GM19397 (cell line): Measurements from ENCODE around the gene DNAJC1.

Source experiments
- ATAC-seq: cut with Tn5 transposase; IDR thresholded peaks from one replicate; pipeline ENCODE4 v1.9.1; 2021; ENCODE audit warnings: mild to moderate bottlenecking, moderate library complexity; ENCODE audit not compliant: unreplicated experiment

The DNAJC1 gene

DNA sequence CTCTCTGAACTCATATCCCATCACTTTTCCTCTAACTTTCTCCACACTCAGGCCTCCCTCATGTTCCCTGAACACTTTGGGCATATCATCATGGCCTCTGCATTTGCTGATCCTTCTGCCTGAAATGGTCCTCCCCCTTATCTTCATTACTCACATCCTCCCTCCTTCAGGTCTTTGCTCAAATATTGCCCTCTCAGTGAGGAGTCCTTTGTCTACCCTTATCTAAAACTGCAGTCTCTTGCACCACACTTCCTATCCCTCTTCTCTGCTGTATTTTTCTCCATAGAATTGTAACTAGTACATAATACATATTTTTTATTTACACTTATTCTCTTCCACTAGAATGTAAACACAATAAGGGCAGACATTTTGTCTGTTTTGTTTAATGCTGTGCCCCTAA, 41.7 kb downstream of the DNAJC1 start:
- ATAC-seq: no peak

DNA sequence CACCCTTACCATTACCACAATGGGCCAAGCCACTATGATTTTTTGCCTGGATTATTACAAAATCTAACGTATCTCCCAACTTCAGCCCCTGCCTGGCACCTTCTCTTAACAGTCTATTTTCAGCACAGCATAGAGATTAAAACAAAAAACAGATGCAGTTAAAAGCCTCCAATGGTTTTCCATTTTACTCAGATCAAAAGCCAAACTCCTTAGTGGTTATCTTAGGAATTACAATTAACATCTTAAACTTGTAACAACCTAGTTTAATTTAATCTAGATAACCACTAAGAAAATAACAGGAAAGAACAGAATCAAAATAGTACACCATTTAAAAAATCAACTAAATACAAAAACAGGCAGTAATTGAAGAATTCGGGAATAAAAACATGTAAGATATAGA, 43.5 kb downstream of the DNAJC1 start:
- ATAC-seq: no peak

DNA sequence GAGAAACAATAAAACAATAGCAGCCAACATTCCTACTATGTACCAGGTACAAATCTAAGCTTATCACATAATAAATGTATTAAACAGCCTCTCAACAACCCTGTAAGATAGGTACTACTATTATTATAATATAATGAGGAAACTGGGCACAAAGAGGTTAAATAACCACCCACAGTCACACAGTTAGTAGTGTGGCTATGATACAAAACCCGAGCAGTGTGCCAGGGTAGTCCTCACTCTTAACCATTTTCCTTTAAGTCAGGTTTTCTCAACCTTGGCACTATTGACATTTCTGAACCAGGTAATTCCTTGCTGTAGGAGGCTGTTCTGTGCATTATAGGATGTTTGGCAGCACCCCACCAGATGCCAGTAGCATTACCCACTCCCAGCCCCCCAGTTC, 48.8 kb downstream of the DNAJC1 start:
- ATAC-seq: no peak

DNA sequence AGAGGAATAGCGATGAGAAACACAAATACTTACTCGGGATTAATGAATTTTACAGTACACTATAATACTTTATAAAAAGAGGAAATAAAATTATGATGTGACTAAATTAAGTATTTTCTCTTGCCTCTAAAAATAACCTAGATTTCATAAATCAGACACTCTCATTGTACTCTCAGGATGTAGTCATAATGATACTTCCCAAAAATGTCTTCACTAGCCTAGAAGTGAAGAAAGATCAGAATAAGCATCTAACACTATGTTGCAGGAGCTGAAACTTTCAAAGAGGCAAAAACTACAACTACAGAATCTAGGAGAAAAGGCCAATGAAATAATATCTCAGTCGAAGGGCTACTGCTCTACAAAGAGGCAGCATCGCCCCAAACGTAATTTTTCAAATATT, 49.4 kb downstream of the DNAJC1 start:
- no peak for ATAC-seq

DNA sequence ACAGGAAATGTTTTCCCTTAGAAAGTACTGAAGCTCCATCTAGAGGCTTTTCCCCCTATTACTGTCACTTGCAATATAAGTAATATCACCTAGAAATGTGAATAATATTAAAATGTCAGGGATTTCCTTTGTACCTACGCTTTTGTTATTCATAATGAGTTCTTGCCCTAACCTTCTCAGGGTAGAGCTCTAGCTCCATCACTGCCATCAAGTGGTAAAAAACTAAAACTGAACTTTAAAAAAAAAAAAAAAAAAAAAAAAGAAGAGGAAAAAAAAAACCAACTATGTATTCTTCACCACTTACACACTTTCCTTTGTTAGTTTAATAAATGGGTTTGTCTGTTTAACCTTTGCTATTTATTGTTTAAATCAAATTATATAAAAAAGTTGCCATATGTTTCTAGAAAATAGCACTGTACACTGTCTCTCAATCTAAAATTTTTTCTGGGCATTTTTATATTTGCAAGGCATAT, 49.9 kb downstream of the DNAJC1 start:
- no peak for ATAC-seq

DNA sequence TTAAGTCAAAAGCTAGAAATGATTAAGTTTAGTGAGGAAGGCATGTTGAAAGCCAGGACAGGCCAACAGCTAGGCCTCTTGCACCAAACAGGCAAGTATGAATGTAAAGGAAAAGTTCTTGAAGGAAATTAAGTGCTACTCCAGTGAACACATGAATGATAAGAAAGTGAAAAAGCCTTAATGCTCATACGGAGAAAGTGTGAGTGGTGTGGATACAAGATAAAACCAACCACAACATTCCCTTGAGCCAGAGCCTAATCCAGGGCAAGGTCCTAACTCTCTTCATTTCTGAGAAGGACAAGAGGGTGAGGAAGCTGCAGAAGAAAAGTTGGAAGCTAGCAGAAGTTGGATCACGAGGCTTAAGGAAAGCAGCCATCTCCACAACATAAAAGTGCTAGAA, 53.0 kb downstream of the DNAJC1 start:
- ATAC-seq: no peak

DNA sequence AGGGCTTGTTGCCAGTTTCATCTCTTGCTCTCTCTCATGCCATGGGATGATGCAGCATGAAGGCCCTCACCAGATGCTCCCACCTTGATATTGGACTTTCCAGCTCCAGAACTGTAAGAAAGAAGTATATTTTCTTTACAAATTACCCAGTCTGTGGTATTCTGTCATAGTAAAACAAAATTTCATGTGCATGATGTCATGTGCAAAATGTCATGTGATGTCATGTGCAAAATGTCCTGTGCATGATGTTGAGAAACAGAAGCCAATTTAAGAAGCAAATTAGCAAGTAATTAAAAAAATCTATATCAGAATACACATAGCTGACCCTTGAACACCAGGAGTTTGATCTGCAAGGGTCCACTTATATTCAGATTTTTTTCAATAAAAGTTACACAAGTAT, 56.6 kb downstream of the DNAJC1 start:
- ATAC-seq: no peak

DNA sequence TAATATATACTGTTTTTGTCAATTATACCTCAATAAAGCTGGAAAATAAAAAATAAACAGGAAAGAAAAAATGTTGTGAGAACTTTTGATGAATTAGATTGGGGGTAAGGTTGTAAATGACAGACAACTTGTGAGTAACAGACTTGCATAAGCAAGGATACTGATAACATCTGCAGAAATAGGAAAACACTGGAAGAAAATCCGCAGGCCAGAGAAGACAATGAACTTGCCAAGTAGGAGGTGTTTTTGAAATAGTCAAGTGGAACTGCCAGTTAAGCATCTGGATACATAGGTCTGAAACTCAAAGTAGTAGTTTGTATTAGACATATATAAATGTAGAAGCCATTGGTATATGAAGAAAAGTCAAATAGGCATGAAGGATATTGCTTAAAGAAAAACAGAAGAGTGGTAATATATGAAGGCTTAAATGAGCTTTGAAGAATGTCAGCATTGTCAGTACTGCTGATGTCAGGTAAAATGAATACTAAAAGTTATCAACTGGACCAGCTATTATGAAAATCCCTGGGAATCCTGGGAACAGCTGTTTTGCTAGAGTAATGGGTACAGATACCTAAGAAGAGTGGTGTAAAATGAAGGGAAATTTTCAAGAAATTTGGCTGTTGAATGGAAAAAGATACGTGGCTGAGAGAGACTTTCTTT, 58.7 kb downstream of the DNAJC1 start:
- ATAC-seq: no peak

DNA sequence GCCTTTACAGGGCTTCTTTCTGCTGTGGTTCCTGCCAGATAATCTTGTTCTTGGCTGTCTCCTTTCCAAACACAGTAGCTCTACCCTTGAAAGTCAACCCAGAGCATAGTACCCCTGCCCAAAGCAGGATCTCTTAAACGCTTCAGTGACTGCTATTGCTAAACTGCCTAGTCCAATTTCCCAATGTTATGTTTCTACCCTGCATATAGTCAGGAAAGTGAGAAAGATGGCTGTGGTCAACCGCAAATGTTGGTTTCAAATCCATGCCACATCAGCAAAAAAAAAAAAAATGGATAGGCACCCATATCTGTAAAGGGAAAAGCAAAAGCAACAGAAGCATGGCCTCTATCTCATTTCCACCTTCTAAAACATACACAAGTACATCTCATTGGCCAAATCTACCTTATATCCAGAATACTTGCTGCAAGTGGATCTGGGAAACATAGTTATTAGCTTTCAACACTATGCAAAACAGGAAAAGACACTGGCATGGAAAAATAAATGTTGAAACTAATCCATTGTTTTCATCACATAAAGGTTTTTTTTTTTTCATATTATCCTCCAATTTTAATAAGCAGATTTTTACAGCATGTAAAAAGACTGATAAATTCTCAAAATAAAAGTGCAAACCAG, 59.8 kb downstream of the DNAJC1 start:
- ATAC-seq: no peak

DNA sequence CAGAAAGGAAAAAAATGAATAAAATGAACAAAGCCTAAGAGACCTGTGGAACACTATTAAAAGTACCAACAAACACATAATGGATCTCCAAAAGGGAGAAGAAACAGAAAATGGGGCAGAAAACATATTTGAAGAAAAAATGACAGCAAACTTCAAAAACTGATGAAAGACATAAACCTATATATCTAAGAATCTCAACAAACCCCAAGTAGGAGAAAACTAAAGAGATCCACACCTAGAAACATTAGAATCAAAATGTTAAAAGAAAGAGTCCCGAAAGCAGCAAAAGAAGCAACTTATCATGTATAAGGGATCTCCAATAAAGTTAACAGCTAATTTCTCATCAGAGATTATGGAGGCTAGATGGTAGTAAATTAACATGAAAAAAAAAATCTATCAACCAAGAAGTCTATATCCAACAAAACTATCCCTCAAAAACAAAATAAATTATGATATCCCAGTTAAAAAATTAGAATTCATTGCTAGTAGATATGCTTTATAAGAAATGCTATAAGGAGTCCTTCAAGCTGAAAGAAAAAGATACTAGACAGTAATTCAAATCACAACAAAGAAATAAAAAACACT, 68.0 kb downstream of the DNAJC1 start:
- ATAC-seq: no peak

DNA sequence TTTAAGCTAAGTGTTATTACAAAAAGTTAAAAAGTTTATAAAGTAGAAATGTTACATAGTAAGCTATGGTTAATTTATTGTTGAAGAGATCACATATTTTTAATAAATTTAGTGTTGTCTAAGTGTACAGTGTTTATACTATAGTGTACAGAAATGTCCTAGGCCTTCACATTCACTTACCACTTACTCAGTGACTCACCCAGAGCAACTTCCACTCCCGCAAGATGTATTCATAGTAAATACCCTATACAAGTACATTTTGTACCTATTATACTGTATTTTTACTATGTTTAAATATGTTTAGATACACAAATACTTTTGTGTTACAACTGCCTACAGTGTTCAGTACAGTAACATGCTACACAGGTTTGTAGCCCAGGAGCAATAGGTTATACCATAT, 69.2 kb downstream of the DNAJC1 start:
- no peak for ATAC-seq

DNA sequence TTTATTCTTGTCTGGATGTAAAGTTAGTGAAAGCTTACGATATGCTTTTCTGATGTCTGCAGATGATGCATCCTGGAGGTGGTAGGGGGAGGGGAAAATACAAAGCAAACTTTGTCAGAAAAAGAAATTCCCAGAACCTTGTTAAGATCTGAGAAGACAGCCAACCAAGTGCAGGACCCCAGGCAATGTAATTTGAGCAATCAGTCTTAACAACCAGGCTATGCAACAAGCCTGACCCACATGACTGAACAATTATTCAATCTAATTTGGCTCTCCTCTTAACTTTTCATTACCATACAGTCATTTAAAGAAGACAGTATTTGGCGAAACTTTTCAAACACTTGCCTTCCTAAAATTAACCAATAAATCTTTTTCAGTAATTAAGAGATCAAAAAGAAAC, 74.5 kb downstream of the DNAJC1 start:
- no peak for ATAC-seq

DNA sequence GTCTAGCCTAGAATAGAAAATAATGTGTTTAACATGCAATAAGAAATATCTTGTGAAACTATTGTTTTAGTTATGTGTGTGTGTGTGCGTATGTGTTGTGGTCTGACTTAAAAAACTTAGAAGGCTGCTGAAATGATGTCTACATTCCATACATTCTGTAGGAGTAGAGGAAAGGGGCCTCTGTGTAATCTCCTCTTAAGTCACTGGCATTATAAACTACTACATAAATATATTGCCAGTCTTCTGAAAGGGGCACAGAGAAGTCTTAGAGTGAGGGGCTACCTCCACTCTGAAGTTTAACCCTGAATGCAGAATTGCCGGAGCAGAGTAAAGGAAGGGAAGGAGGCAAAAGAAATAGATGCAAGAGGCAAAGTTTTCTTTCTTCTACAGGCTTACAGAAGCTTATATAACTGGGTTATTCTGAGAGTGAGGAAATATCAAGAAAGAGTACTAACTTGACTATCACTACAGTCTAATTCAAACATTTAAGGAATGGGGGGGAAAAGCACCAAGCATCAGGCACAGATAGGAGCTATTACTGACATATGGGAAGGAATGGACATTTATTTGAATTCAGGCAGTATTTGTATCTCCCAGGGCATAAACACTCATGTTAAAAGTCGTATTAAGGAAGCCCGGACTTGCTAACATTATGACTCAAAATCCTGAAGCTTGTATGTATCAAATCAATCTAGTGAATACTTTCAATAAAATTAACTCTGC, 75.7 kb downstream of the DNAJC1 start:
- ATAC-seq: no peak

DNA sequence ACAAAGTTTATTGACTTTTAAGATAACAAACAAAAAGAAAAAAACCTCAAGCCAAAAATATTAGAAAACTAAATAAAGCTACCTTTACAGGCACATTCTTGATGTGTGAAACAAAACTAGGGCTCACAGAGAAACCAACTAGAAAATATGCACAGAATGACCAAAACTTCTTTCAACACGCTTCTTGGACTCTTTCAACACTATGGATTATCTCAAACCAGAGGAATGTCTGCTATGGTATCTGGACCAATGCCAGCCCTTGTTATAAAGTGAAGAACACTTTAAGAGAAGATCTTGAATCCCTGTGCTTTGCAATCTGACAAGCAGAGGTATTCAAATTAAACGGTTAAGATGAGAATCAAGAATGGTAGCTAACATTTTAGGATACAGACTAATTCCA, 76.6 kb downstream of the DNAJC1 start:
- ATAC-seq: no peak

DNA sequence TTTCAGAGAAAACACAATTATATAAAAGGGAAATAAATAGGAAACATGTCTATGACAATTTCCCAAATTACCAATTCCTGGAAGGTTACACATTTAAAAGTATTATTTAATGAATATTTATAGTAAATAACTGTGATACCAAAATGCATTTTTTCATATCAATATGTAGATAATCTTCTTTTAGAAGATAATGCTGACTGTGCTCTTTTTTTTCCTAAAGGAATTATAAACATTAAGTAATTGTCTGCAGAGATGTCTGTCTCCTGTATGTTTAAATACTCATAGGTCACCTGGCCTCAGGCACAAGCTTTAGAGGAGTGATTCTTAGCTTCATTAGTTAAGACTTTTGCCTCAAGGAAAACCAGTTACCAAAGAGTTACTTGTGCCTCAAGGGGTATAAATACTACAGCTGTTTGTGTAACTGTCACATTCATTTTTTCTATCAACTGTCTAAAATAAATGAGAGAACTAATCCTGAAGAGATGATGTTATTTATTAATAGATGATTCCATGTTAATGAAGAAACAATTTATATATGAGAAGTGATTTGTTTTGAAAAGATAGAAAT, 77.1 kb downstream of the DNAJC1 start:
- no peak for ATAC-seq

DNA sequence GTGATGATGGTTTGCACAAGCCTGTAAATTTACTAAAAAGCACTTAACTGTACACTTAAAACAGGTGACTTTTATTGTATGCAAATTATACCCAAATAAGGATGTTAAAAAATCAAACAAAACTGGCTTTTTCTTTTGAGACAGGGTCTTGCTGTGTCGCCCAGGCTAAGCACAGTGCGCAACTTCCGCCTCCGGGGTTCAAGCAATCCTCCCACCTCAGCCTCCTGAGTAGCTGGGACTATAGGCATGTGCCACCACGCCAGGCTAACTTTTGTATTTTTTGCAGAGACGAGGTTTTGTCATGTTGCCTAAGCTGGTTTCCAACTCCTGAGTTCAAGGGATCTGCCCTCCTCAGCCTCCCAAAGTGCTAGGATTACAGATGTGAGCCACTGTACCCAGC, 77.7 kb downstream of the DNAJC1 start:
- ATAC-seq: no peak

DNA sequence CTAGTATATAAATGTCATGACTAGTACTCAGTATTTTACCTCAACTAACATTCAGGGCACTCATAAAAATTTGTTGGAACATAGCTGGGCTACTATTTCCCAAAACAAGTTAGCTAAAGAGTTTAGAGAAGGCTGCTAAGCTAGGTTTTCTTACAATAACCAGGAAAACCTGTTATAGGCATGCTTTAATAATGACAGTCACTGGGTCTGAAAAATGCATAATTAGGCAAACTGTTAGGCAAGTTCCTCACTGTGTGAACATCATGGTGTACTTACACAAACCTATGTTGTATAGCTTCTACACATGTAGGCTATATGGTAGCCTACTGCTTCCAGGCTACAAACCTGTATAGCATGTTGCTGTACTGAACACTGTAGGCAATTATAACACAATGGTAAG, 79.0 kb downstream of the DNAJC1 start:
- ATAC-seq: no peak

DNA sequence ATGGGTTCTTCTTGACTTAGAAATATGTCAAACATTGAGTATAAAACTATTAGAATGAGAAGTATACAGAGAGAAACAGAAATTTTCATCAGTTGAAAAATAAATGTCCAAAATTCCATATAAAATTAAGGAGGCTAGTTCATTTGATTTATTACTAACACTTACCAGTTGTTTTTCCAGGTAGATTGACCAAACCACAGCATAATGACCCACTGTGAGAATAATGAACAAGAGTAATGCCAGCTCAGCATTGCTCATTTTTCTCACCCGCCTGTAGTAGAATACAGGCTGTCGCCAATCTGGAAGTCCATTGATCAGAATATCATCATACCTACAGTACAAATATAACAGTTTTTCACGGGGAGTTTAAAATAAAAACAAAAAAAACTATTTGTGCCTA, 82.9 kb downstream of the DNAJC1 start:
- ATAC-seq: no peak

DNA sequence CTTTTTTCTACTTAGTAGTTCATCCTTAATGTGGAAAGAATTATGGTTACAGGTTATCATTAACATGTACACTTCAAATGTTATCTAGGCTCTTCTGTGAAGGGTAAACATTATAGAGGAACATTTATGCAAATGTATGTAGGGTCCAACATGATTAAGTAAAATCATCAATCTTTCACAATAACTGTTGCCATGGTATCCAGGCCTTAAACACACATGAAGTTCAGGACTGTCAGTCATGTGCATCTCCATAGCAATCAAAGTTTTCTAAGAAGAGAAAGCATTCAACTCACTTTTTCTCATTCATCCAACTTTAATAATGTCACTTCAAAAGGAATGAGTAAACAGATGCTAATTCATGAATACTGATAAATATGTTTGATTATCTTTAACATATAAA, 83.6 kb downstream of the DNAJC1 start:
- no peak for ATAC-seq

DNA sequence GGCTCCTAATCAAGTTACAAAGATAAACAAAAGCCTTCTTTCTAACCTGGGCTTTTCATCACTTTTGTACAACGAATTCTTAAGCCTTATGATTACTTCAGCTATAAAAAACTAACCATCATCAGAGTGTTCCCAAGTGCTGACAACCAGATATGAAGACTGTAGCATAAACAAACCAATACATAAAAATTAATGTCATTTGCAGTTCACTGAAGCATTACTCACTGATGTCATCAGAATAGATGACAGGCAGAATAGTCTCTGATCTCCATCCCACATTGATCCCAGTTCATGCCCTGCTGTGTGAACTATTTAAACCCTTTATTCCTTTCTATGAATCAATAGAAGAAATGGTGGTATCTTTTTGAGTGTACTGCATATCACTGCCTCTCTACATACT, 84.4 kb downstream of the DNAJC1 start:
- no peak for ATAC-seq

DNA sequence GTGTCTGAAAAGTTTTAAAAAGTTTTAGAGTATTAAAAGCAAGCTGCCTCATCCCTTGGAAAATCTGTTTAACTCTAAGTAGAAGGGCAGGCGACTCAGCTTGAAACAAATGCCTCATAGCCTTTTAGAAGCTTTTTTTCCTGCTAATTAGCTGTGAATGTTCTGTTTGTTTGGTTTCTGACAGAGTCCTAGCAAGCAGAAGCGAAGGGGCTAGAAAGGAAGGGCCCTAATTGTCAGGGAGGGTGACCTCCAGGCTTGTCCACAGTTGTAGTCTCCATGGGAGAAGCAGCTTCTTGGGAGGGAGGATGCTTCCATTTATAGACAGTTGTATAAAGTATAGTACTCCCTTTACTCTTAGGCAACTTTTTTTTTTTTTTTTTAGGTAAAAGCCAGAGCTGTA, 90.9 kb downstream of the DNAJC1 start:
- no peak for ATAC-seq

DNA sequence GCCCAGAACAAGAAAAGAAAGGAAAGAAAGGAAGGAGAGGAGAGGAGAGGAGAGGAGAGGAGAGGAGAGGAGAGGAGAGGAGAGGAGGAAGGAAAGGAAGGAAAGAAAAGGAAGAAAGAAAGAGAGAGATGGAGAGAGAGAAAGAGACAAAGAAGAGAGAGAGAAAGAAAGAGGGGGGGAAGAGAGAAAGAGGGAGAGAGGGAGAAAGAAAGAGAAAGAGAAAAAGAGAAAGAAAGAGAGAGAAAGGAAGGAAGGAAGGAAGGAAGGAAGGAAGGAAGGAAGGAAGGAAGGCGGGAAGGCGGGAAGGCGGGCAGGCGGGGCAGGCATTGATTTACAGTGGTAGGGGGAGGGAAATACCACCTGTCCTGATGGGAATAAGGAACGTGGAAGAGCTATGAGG, 92.7 kb downstream of the DNAJC1 start:
- ATAC-seq: no peak
